NCI-H2081 (cell line): ENCODE data around the gene KIF26B.

Source experiments
- DNase-seq, 2 experiments: peaks; one replicate each; lab custom pipeline; 2025; lab: John Stamatoyannopoulos, UW

KIF26B gene

GRCh38 chr1:245172026-245172425 is 17.2 kb downstream of the KIF26B start:
- no peak for DNase-seq

GRCh38 chr1:245172829-245173228 is 18.0 kb downstream of the KIF26B start:
- DNase-seq, result no peak

- peak; percentile 40 to 53 for DNase-seq
Observed at GRCh38 chr1:245173446-245174211, 18.8 kb downstream of the KIF26B start.

GRCh38 chr1:245177071-245177900 is 22.5 kb downstream of the KIF26B start:
- no peak for DNase-seq

GRCh38 chr1:245179706-245180105 is 24.9 kb downstream of the KIF26B start:
- no peak for DNase-seq

- no peak for DNase-seq
Observed at GRCh38 chr1:245180496-245181157, 25.8 kb downstream of the KIF26B start.

GRCh38 chr1:245181158-245181517 is 26.4 kb downstream of the KIF26B start:
- no peak for DNase-seq

GRCh38 chr1:245182028-245182427 is 27.2 kb downstream of the KIF26B start:
- DNase-seq, result no peak

- no peak for DNase-seq
Observed at GRCh38 chr1:245183429-245183828, 28.6 kb downstream of the KIF26B start.

GRCh38 chr1:245184779-245185178 is 30.0 kb downstream of the KIF26B start:
- no peak for DNase-seq

- DNase-seq, result no peak
Observed at GRCh38 chr1:245188403-245188802, 33.6 kb downstream of the KIF26B start.

GRCh38 chr1:245195398-245195797 is 40.6 kb downstream of the KIF26B start:
- no peak for DNase-seq

- no peak for DNase-seq
Observed at GRCh38 chr1:245197121-245197520, 42.3 kb downstream of the KIF26B start.

GRCh38 chr1:245197911-245198379 is 43.2 kb downstream of the KIF26B start:
- DNase-seq, result no peak

GRCh38 chr1:245198748-245199516 is 44.1 kb downstream of the KIF26B start:
- DNase-seq, result no peak

GRCh38 chr1:245200146-245200545 is 45.4 kb downstream of the KIF26B start:
- no peak for DNase-seq

- DNase-seq, result no peak
Observed at GRCh38 chr1:245201201-245201600, 46.4 kb downstream of the KIF26B start.

- DNase-seq, result no peak
Observed at GRCh38 chr1:245201827-245202226, 47.0 kb downstream of the KIF26B start.

- DNase-seq, result no peak
Observed at GRCh38 chr1:245205396-245205795, 50.6 kb downstream of the KIF26B start.

GRCh38 chr1:245205864-245206263 is 51.1 kb downstream of the KIF26B start:
- no peak for DNase-seq

GRCh38 chr1:245207056-245207638 is 52.4 kb downstream of the KIF26B start:
- DNase-seq, result no peak
